ENCODE results near the gene SLC16A3.

Gene SLC16A3

GRCh38 chr17:82224666-82225065 is 4.2 kb upstream of the SLC16A3 start:
- DNase-seq, result no peak

- no peak for DNase-seq
These were observed 3.3 kb upstream of the SLC16A3 start for GRCh38 chr17:82225368-82226029.

GRCh38 chr17:82226146-82226808 is 2.6 kb upstream of the SLC16A3 start:
- no peak for DNase-seq

GRCh38 chr17:82226809-82227628 is 1.8 kb upstream of the SLC16A3 start:
- DNase-seq, result no peak

- no peak for DNase-seq
These were observed 1.1 kb upstream of the SLC16A3 start for GRCh38 chr17:82227629-82228277.

GRCh38 chr17:82228278-82228841 is 482 bp upstream of the SLC16A3 start:
- DNase-seq, result peak; percentile 76

- DNase-seq, result no peak
These were observed 1.1 kb downstream of the SLC16A3 start for GRCh38 chr17:82229698-82230608.

GRCh38 chr17:82230609-82231311 is 1.9 kb downstream of the SLC16A3 start:
- DNase-seq, result peak; percentile 74

GRCh38 chr17:82231312-82231561 is 2.4 kb downstream of the SLC16A3 start:
- no peak for DNase-seq

GRCh38 chr17:82231562-82232321 is 2.9 kb downstream of the SLC16A3 start:
- peak; percentile 70 for DNase-seq

GRCh38 chr17:82232322-82232820 is 3.5 kb downstream of the SLC16A3 start:
- DNase-seq, result no peak

- DNase-seq, result no peak
These were observed 4.3 kb downstream of the SLC16A3 start for GRCh38 chr17:82232876-82233785.

GRCh38 chr17:82234211-82235055 is 5.6 kb downstream of the SLC16A3 start:
- DNase-seq, result no peak

- DNase-seq, result no peak
These were observed 6.4 kb downstream of the SLC16A3 start for GRCh38 chr17:82235056-82235774.

GRCh38 chr17:82235775-82236141 is 6.9 kb downstream of the SLC16A3 start:
- DNase-seq, result no peak

GRCh38 chr17:82236142-82236971 is 7.5 kb downstream of the SLC16A3 start:
- peak; percentile 71 for DNase-seq
